ENCODE measurements around the gene AP5B1. TPM values are rescaled to one million over a fixed set of nuclear protein-coding genes. Genes with fewer than 3 reads are reported as not detected.

AP5B1 gene
- total RNA-seq, 3 donors from 2014 or later, result 15.5 to 19.3 (median 17.6) TPM

DNA sequence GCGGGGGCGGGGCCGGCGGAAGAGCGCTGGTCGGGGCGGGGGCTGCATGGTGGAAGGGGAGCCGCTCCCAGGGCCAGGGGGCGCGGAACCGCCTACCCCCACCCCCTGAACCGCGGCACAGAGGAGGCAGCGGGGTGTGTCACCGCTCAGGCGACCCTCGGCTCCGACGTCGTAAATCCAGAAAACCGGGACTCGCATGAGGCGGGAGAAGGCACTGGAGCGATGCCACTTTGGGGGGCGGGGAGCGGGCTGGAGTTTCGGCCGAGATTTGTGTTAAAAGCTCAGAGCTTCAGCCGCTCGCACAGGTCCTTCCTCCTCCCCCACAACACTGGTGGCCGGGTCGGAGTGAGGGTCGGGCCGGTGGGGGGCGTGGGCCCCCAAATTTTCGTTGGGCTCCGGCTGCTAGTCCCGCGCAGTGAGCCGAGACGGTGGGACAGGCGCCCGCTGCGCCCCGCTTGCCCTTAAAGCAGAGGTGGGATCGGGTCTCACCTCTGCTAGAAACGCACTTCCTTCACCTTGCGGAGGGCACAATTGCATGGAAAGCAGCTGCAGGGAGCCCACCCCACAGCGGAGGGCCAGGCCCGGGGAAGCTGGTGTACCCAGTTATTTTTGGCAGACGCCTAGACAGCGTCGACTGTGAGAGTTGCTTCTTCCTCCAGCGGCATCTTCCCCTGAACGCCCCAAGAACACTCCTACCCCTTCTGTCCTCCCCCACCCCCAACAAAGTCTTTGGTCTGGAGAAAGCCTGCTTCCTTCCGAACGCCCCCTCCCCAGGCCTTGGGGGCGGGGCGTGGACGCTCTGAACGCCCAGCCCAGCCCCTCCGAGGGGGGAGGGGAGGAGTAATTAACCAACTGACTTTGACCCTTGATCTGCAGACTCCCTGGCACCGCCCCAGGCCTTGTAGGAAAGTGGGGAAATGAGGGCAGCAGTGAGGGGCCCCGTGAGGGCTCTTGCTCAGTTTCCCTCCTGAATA lies 7.2 kb upstream of the AP5B1 start:
- Histone ChIP-seq H3K9me3 (no peaks in the 10 kb centered on the region), H3K27ac (peak overlapping the region; percentile 61 to 79), H3K4me3 (peak overlapping the region in 2 of 3 donors; percentile 53 to 73), H3K27me3 (peaks cover 9 to 10% of the 10 kb centered on the region in 2 donors), H3K36me3 (no peaks in the 10 kb centered on the region), H3K4me1 (peaks cover 8 to 30% of the 10 kb centered on the region in 2 donors)
- intact Hi-C loops (cut with DNase I; ENCODE audit: low total_unique reads), result no loop called here
- DNase-seq (ENCODE audit: low spot score in 2 of 2), result no peak
- TF ChIP-seq, protein P1, sequence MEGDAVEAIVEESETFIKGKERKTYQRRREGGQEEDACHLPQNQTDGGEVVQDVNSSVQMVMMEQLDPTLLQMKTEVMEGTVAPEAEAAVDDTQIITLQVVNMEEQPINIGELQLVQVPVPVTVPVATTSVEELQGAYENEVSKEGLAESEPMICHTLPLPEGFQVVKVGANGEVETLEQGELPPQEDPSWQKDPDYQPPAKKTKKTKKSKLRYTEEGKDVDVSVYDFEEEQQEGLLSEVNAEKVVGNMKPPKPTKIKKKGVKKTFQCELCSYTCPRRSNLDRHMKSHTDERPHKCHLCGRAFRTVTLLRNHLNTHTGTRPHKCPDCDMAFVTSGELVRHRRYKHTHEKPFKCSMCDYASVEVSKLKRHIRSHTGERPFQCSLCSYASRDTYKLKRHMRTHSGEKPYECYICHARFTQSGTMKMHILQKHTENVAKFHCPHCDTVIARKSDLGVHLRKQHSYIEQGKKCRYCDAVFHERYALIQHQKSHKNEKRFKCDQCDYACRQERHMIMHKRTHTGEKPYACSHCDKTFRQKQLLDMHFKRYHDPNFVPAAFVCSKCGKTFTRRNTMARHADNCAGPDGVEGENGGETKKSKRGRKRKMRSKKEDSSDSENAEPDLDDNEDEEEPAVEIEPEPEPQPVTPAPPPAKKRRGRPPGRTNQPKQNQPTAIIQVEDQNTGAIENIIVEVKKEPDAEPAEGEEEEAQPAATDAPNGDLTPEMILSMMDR (IDR thresholded peaks at IDR 0.05), result no peak
- no peak for TF ChIP-seq POLR2A (IDR thresholded peaks at IDR 0.05)
- no peak for TF ChIP-seq POLR2AphosphoS5 (IDR thresholded peaks at IDR 0.05)

- peak within 1 kb of the TSS; percentile 61 to 79 for H3K27ac ChIP-seq
- H3K4me3 ChIP-seq, result peak within 1 kb of the TSS in 2 of 3 donors; percentile 53 to 73
- H3K27me3 ChIP-seq, result peaks cover 9 to 10% of the 10 kb centered on the region in 2 donors
Measured at GRCh38 chr11:65786786-65787636, 6.2 kb upstream of the AP5B1 start, which contains the start of gene OVOL1. Gene OVOL1, plus strand, starts transcription at chr11:65787063. Its CDS starts 311 bp downstream, at chr11:65787374.

DNA sequence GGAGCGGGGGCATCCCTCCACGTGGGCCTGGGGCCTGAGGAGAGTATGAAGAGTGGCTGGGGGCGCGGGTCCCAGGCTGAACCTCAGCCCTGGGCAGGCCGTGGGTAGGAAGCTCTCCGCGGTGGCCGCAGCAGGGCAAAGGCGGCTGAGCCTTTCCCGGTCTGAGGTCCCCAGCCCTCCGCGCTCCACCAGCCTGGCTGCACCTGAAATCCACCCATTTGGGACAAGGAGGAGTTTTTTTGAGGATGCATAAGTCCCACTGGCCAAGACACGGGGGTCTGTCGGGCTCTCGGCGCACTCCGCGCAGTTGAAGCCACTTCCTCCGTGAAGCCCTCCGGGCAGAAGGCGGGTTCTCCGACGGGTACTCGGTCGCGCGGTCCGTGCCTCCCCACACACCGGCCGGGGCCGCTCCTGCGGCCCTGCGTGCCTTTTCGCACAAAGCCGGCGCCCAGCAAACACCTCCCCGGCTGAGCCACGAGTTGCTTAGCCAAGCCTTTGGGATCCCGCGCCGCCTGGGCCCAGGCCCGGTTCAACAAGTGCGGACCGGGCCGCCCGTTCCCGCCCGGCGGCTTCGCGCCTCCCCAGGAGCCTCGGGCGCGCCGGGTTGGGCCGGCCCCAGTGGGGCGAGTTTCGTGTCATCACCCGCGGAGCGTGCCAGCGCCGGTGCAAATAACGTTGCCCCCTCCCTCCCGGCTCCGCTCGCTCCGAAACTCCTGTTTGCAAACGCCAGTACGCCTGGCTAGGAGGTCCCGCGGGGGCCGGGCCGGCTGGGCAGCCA lies 5.4 kb upstream of the AP5B1 start:
- Histone ChIP-seq H3K4me1 (peaks cover 8 to 17% of the 10 kb centered on the region in 2 donors), H3K4me3 (peak overlapping the region in 2 of 3 donors; percentile 53 to 73), H3K9me3 (no peaks in the 10 kb centered on the region), H3K27ac (peak overlapping the region; percentile 40 to 61), H3K27me3 (peaks cover 9 to 10% of the 10 kb centered on the region in 2 donors), H3K36me3 (no peaks in the 10 kb centered on the region)
- intact Hi-C loops (cut with DNase I; ENCODE audit: low total_unique reads), result no loop called here
- TF ChIP-seq POLR2A (IDR thresholded peaks at IDR 0.05) (no peak), POLR2AphosphoS5 (IDR thresholded peaks at IDR 0.05) (no peak)
- TF ChIP-seq, protein P1 (IDR thresholded peaks at IDR 0.05), result no peak
- no peak for DNase-seq (ENCODE audit: low spot score in 2 of 2)

More at GRCh38 chr11:65786786-65787636, 6.2 kb upstream of the AP5B1 start, which contains the start of gene OVOL1:
- DNase-seq (ENCODE audit: low spot score in 2 of 2), result peak; percentile 67 to 85
- no peaks in the 10 kb centered on the region for H3K9me3 ChIP-seq
- intact Hi-C loops (cut with DNase I; ENCODE audit: low total_unique reads), result no loop called here
- H3K4me1 ChIP-seq, result peaks cover 8 to 25% of the 10 kb centered on the region in 2 donors
- peak in 2 of 3 donors; percentile 34 to 36 for TF ChIP-seq POLR2AphosphoS5 (IDR thresholded peaks at IDR 0.05)
- TF ChIP-seq, protein P1 (IDR thresholded peaks at IDR 0.05), result no peak
- H3K36me3 ChIP-seq, result no peaks in the 10 kb centered on the region

DNA sequence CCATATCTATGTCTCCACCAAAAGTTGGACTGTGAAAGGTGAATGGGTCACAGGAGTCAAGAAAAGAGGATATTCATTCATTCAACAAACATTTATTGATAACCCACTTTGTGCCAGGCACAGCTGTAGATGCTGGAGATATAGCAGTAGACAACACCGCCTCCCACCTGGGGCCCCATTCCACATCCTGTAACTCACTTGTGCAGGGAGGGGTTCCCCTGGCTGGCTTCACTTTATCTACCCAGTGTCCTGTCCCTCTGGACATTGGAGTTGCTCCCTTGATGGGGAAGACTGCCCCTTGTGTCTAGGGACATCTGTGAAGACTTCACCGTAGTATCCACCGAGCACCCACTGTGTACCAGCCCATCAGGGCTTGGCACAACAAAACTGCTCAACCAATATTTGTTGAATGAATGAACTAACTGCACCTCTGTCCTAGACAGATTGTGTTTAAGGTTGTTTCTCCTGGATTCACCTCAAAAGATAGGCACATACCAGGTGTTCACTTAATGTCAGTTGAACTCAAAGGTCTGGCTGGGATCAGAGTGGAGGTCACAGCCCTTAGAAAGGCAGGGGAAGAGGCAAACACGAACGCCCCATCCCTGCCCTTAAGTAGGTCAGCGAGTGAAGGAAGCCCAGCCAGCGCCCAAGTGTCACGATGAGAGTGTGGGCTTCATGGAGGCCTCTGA lies 4.7 kb upstream of the AP5B1 start:
- H3K9me3 ChIP-seq, result no peaks in the 10 kb centered on the region
- H3K4me3 ChIP-seq, result no peak overlapping the region
- TF ChIP-seq POLR2AphosphoS5 (IDR thresholded peaks at IDR 0.05), result no peak
- no peak for TF ChIP-seq POLR2A (IDR thresholded peaks at IDR 0.05)
- TF ChIP-seq, protein P1 (IDR thresholded peaks at IDR 0.05), result no peak
- H3K27ac ChIP-seq, result no peak overlapping the region
- H3K27me3 ChIP-seq, result peaks cover 9 to 10% of the 10 kb centered on the region in 2 donors
- no peak for DNase-seq (ENCODE audit: low spot score in 2 of 2)
- no peaks in the 10 kb centered on the region for H3K36me3 ChIP-seq
- intact Hi-C loops (cut with DNase I; ENCODE audit: low total_unique reads), result no loop called here
- H3K4me1 ChIP-seq, result peaks cover 8 to 10% of the 10 kb centered on the region in 2 donors
